A549 (cell line): Measurements from ENCODE around the gene CDK5R1. TPM values are rescaled to one million over a fixed set of nuclear protein-coding genes. Genes with fewer than 3 reads are reported as not detected.
A peak's percentile ranks its signal among the peaks of the same experiment; 100 is the strongest.

Experiments used
- ATAC-seq, 2 experiments: fragments of 200-7000 bp in 1 of 2; fragments of >200 bp in 1 of 2; cut with Nextera tagmentation in 1 of 2; cut with Tn5 transposase in 1 of 2; 3 replicates each; pipeline versions ENCODE4 v1.8.0 to v1.9.1; 2018 to 2020; ENCODE audit warnings: mild to moderate bottlenecking in 1 of 2, moderate library complexity in 1 of 2
- CTCF ChIA-PET: fragments of 300-600 bp; sonication (Branson Sonifier 250); formaldehyde crosslinking; extraction: SDS; loops from one replicate; lab custom pipeline; 2021; ENCODE audit warnings: antibody characterized with exemption, inconsistent platforms; lab: Yijun Ruan, JAX
- POLR2A ChIA-PET: fragments of 350-600 bp; formaldehyde crosslinking; extraction: SDS; loops from one replicate; lab custom pipeline; 2021; ENCODE audit warnings: antibody characterized with exemption, inconsistent platforms; lab: Yijun Ruan, JAX
- DNase-seq, 2 experiments: peaks; one replicate each; pipeline versions ENCODE4 v3.0.0 to v3.0.0-alpha.2; 2011 to 2016; ENCODE audit warnings: low read depth in 1 of 2, low spot score in 1 of 2
- FAIRE-seq: peaks from 2 replicates; lab custom pipeline; 2011; peaks lifted over from hg19 to GRCh38; lab: Jason Lieb, UNC
- H3K27ac ChIP-seq, 2 experiments: fragments of >200 bp; sonication (Bioruptor Twin); formaldehyde crosslinking; 3 replicates each; pipeline ENCODE4 v1.5.1; 2016 to 2017
- H3K4me1 ChIP-seq: fragments of >200 bp; sonication (Bioruptor Twin); formaldehyde crosslinking; 3 replicates; pipeline ENCODE4 v1.6.1; 2016
- H3K4me2 ChIP-seq: fragments of >200 bp; sonication (Bioruptor Twin); formaldehyde crosslinking; 3 replicates; pipeline ENCODE4 v1.6.1; 2016
- H3K4me3 ChIP-seq: fragments of >200 bp; sonication (Bioruptor Twin); formaldehyde crosslinking; 3 replicates; pipeline ENCODE4 v1.5.1; 2016
- H3K9me3 ChIP-seq: fragments of >200 bp; sonication (Bioruptor Twin); formaldehyde crosslinking; 3 replicates; pipeline ENCODE4 v1.6.1; 2016
- ATOH8 ChIP-seq: fragments of 250-450 bp; sonication (Bioruptor Pico); IDR thresholded peaks from 2 replicates; pipeline ENCODE4 v1.5.0; 2020; ENCODE audit warnings: low read depth, mild to moderate bottlenecking, moderate library complexity
- CEBPB ChIP-seq, 2 experiments: fragments of >200 bp in 1 of 2; sonication (Bioruptor Twin) in 1 of 2; formaldehyde crosslinking in 1 of 2; IDR thresholded peaks; 2 replicates each; pipeline ENCODE4 v1.6.1; 2012 to 2016
- CHD4 ChIP-seq: fragments of 200-600 bp; sonication (generic); IDR thresholded peaks from 2 replicates; pipeline ENCODE4 v1.6.1; 2016; ENCODE audit warnings: antibody characterized with exemption, mild to moderate bottlenecking, borderline replicate concordance
- EHF ChIP-seq: fragments of 250-450 bp; sonication (Bioruptor Pico); IDR thresholded peaks from 2 replicates; pipeline ENCODE4 v1.5.0; 2020; ENCODE audit warnings: mild to moderate bottlenecking
- EHMT2 ChIP-seq: fragments of 200-600 bp; sonication (generic); IDR thresholded peaks from 2 replicates; pipeline ENCODE4 v1.6.1; 2016; ENCODE audit warnings: antibody characterized with exemption, low read depth, mild to moderate bottlenecking, moderate library complexity
- ESRRA ChIP-seq: fragments of 150-350 bp; IDR thresholded peaks from 2 replicates; pipeline ENCODE4 v1.6.1; 2014; ENCODE audit warnings: mild to moderate bottlenecking, low read length, borderline replicate concordance
- FOSB ChIP-seq: fragments of 250-450 bp; sonication (Bioruptor Pico); IDR thresholded peaks from 2 replicates; pipeline ENCODE4 v1.5.0; 2020; ENCODE audit warnings: mild to moderate bottlenecking, moderate library complexity
- HOXA7 ChIP-seq: fragments of 250-450 bp; sonication (Bioruptor Pico); IDR thresholded peaks from 2 replicates; pipeline ENCODE4 v1.5.0; 2020; ENCODE audit warnings: mild to moderate bottlenecking, moderate library complexity
- HOXB13 ChIP-seq: fragments of 250-450 bp; sonication (Bioruptor Pico); IDR thresholded peaks from 2 replicates; pipeline ENCODE4 v1.5.0; 2020; ENCODE audit warnings: low read depth, mild to moderate bottlenecking, moderate library complexity
- JUNB ChIP-seq: fragments of >200 bp; sonication (Bioruptor Twin); formaldehyde crosslinking; IDR thresholded peaks from 2 replicates; pipeline ENCODE4 v1.6.1; 2016
- KDM1A ChIP-seq: fragments of 200-600 bp; sonication (generic); IDR thresholded peaks from 2 replicates; pipeline ENCODE4 v1.6.1; 2016; ENCODE audit warnings: low read depth, mild to moderate bottlenecking
- KDM5A ChIP-seq: fragments of 200-600 bp; sonication (generic); IDR thresholded peaks from 2 replicates; pipeline ENCODE4 v1.6.1; 2016; ENCODE audit warnings: antibody characterized with exemption, mild to moderate bottlenecking
- NFE2L2 ChIP-seq: fragments of 150-350 bp; conservative IDR thresholded peaks from 2 replicates; pipeline ENCODE4 v1.6.1; 2014; ENCODE audit warnings: low read length
- NPAS2 ChIP-seq: fragments of 250-450 bp; sonication (Bioruptor Pico); IDR thresholded peaks from 2 replicates; pipeline ENCODE4 v1.8.0; 2022; ENCODE audit warnings: mild to moderate bottlenecking, moderate library complexity, borderline replicate concordance
- NR3C1 ChIP-seq: fragments of >200 bp; sonication (Bioruptor Twin); formaldehyde crosslinking; IDR thresholded peaks from 3 replicates; pipeline ENCODE4 v1.6.1; 2017
- POLR2AphosphoS2 ChIP-seq: conservative IDR thresholded peaks from 2 replicates; pipeline ENCODE4 v1.6.1; 2012; ENCODE audit warnings: low read length, improper control_type of control experiment, inconsistent platforms
- RAD21 ChIP-seq, 2 experiments: fragments of >200 bp in 1 of 2; sonication (Bioruptor Twin) in 1 of 2; formaldehyde crosslinking in 1 of 2; IDR thresholded peaks in 1 of 2; conservative IDR thresholded peaks in 1 of 2; 2 replicates in 1 of 2; 3 replicates in 1 of 2; pipeline ENCODE4 v1.6.1; 2012 to 2018; ENCODE audit warnings: inconsistent platforms in 1 of 2
- RARB ChIP-seq: fragments of 250-450 bp; sonication (Bioruptor Pico); IDR thresholded peaks from 2 replicates; pipeline ENCODE4 v1.8.0; 2021; ENCODE audit warnings: mild to moderate bottlenecking, moderate library complexity
- TFCP2L1 ChIP-seq: fragments of 250-450 bp; sonication (Bioruptor Pico); IDR thresholded peaks from 2 replicates; pipeline ENCODE4 v1.5.0; 2021; ENCODE audit warnings: mild to moderate bottlenecking
- TP53 ChIP-seq: fragments of 250-450 bp; sonication (Bioruptor Pico); IDR thresholded peaks from 2 replicates; pipeline ENCODE4 v1.5.0; 2021; ENCODE audit warnings: mild to moderate bottlenecking, moderate library complexity
- ZFP36 ChIP-seq: fragments of 450-650 bp; IDR thresholded peaks from 2 replicates; pipeline ENCODE4 v1.6.1; 2014; ENCODE audit warnings: borderline replicate concordance; ENCODE audit not compliant: partially characterized antibody
- ZSCAN20 ChIP-seq: fragments of 250-450 bp; sonication (Bioruptor Pico); IDR thresholded peaks from 2 replicates; pipeline ENCODE4 v1.8.0; 2022; ENCODE audit warnings: mild to moderate bottlenecking, moderate library complexity
- WGBS: methylation state at CpG from one replicate; pipeline ENCODE4 v1.1.6; 2017; ENCODE audit errors: missing lambda C conversion rate; 5-methylcytosine and 5-hydroxymethylcytosine counted together
- polyA plus RNA-seq, 4 experiments: library from polyadenylated mRNA; depleted of rRNA in 3 of 4; stranded (reverse); fragments of >200 nt; fragmentation: RNase III in 1 of 4; extraction: RNeasy Plus Mini Kit Qiagen cat#74134 plus additional on column Dnase treatment in 1 of 4; gene quantifications; 2 replicates in 3 of 4; 3 replicates in 1 of 4; pipeline ENCODE4 v1.2.3, GENCODE V29; 2011 to 2017
- TF ChIP-seq, protein P1 (sequence below): fragments of 150-350 bp; IDR thresholded peaks from 2 replicates; pipeline ENCODE4 v1.6.1; 2014; ENCODE audit warnings: low read depth, mild to moderate bottlenecking, low read length

CDK5R1 gene
- polyA plus RNA-seq, 2 of the 4 experiments (the other 2 are of a cell fraction) = 0.93 to 2.8 TPM

- POLR2A ChIA-PET = no interaction called here
- no peak for DNase-seq
- Histone ChIP-seq H3K4me2 (no peak overlapping the region), H3K9me3 (no peaks in the 10 kb centered on the region), H3K4me3 (no peak overlapping the region)
- TF ChIP-seq NPAS2 (CRISPR knock-in tag) (no peak), ATOH8 (CRISPR knock-in tag) (no peak)
- TF ChIP-seq, all 56 proteins: peak for 0
- no peak for FAIRE-seq
- H3K4me1 ChIP-seq = no peaks in the 10 kb centered on the region
- no peak overlapping the region for H3K27ac ChIP-seq
- WGBS = 89% methylated on average over 8 of the region's 8 CpGs
- ATAC-seq = no peak
- CTCF ChIA-PET = interaction anchor here (0.6 to 23.7 kb wide), 5 partner anchors 14 to 400 kb away, joined by 3 to 298 read pairs (median 7); partner anchors contain the start of genes MYO1D and PSMD11
Observed at GRCh38 chr17:32477220-32477619, 9.6 kb upstream of the CDK5R1 start.

DNA sequence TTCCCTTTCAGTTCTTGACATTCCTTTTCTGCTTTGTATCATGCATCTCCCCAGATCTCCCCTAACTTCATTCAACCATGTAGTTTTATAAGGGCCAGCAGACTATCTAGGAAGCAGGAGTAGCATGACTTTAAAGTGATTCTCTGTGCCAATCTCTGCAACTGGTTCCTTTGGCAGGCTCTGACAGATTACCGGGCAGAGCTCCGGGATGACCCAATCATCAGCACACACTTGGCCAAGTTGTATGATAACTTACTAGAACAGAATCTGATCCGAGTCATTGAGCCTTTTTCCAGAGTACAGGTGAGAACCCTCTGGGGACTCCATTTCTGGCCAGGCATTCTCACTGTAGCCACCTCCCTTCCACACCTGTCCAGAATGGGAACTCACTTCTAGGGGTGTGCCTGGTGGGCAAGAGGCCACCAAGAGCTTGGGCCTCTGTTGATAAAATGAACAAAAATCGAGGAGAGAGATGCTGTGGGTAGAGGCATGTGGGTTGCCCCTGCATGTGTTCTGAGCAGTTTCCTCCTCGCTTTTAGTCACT lies 7.6 kb upstream of the CDK5R1 start:
- WGBS = 78% methylated on average over 5 of the region's 5 CpGs
- no peaks in the 10 kb centered on the region for H3K4me1 ChIP-seq
- H3K9me3 ChIP-seq = no peaks in the 10 kb centered on the region
- no peak for FAIRE-seq
- no peak for ATAC-seq
- no peak for TF ChIP-seq TP53 (CRISPR knock-in tag)
- TF ChIP-seq KDM5A = no peak
- TF ChIP-seq CEBPB (IDR thresholded peaks at IDR 0.05) = no peak
- TF ChIP-seq RAD21 (conservative IDR thresholded peaks at IDR 0.05 in 1 of 2, IDR thresholded peaks at IDR 0.05 in 1 of 2) = no peak
- no peak for TF ChIP-seq NR3C1
- TF ChIP-seq EHF = no peak
- TF ChIP-seq KDM1A = no peak
- no peak for TF ChIP-seq RARB (CRISPR knock-in tag)
- peak; percentile 28; the same call in 1 of the 2 replicates for TF ChIP-seq POLR2AphosphoS2
- POLR2A ChIA-PET = no interaction called here
- H3K27ac ChIP-seq = no peak overlapping the region
- H3K4me2 ChIP-seq = no peak overlapping the region
- no peak for DNase-seq
- no peak overlapping the region for H3K4me3 ChIP-seq
- CTCF ChIA-PET = interaction anchor here (0.8 to 23.7 kb wide), 4 partner anchors 12 to 244 kb away, joined by 3 to 298 read pairs (median 3); partner anchors contain the start of gene PSMD11

GRCh38 chr17:32481193-32481592 lies 5.6 kb upstream of the CDK5R1 start:
- H3K9me3 ChIP-seq = no peaks in the 10 kb centered on the region
- POLR2A ChIA-PET = interaction anchor here (0.7 to 1.3 kb wide), 2 partner anchors 12 to 37 kb away, joined by 3 read pairs; partner anchors contain the start of gene PSMD11
- CTCF ChIA-PET = interaction anchor here (2.2 to 23.7 kb wide), 2 partner anchors 18 to 37 kb away, joined by 7 to 298 read pairs; partner anchors contain the start of gene PSMD11
- H3K4me1 ChIP-seq = no peaks in the 10 kb centered on the region
- ATAC-seq (no peak), FAIRE-seq (no peak), DNase-seq (no peak)
- TF ChIP-seq NFE2L2 (no peak), FOSB (CRISPR knock-in tag) (no peak), TFCP2L1 (CRISPR knock-in tag) (no peak), HOXA7 (CRISPR knock-in tag) (no peak), JUNB (no peak), ESRRA (no peak)
- H3K27ac ChIP-seq = no peak overlapping the region
- 83% methylated on average over 8 of the region's 8 CpGs for WGBS
- H3K4me2 ChIP-seq = no peak overlapping the region
- H3K4me3 ChIP-seq = no peak overlapping the region

DNA sequence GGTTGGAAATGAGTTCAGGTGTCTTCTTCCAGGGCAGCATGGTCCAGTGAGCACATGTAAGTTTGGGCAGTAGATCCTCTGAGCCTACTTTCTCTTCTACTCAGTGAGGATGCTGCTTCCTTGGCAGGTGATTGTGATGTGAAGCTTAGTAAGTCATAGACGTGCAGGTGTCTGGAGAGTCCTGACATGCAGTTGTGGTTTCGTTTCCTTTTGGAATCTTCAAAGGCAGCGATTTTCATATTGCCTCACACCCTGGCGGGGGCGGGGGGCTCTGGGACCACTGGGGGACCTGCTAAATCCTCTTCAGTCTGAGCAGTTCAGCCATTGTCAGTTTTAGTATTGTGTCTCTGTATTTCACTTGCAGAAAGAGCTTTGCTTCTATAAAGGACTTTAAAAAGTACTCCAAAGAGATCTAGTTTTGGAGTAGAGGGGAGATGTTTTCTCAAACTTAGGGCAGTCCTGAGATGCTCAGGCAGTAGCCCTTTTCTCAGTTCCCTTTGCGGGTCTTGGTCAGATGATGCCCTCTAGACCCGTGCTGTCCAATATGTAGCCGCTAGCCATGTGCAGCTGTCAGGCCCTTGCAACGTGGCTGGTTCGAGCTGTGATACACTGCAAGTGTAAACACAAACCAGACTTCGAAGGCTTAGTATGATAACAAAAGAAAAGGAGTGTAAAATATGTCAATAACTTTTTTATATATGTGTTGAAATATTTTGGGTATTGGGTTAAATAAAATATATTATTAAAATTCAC lies 4.0 kb upstream of the CDK5R1 start:
- peaks cover 1% of the 10 kb centered on the region; the same call in 1 of the 3 replicates for H3K4me1 ChIP-seq
- WGBS = 87% methylated on average over 11 of the region's 11 CpGs
- ATAC-seq = no peak
- H3K27ac ChIP-seq = no peak overlapping the region
- TF ChIP-seq CHD4 = no peak
- TF ChIP-seq EHMT2 = no peak
- no peak for TF ChIP-seq HOXB13 (CRISPR knock-in tag)
- no peak for TF ChIP-seq TFCP2L1 (CRISPR knock-in tag)
- TF ChIP-seq, protein P1, sequence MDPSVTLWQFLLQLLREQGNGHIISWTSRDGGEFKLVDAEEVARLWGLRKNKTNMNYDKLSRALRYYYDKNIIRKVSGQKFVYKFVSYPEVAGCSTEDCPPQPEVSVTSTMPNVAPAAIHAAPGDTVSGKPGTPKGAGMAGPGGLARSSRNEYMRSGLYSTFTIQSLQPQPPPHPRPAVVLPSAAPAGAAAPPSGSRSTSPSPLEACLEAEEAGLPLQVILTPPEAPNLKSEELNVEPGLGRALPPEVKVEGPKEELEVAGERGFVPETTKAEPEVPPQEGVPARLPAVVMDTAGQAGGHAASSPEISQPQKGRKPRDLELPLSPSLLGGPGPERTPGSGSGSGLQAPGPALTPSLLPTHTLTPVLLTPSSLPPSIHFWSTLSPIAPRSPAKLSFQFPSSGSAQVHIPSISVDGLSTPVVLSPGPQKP = no peak
- TF ChIP-seq ZFP36 = no peak
- TF ChIP-seq ATOH8 (CRISPR knock-in tag) = no peak
- TF ChIP-seq ZSCAN20 (CRISPR knock-in tag) = no peak
- TF ChIP-seq, all 56 proteins: peak for 0
- Histone ChIP-seq H3K9me3 (no peaks in the 10 kb centered on the region), H3K4me2 (no peak overlapping the region), H3K4me3 (no peak overlapping the region)
- DNase-seq = no peak
- ChIA-PET CTCF (interaction anchor here (0.9 to 23.7 kb wide), 12 partner anchors 9 to 424 kb away, joined by 3 to 298 read pairs (median 6); partner anchors contain the start of gene PSMD11), POLR2A (interaction anchor here (1.3 kb wide), 1 partner anchor 38 kb away, joined by 3 read pairs; the partner anchor contains the start of gene PSMD11)
- no peak for FAIRE-seq
